HG03103 (cell line): ENCODE data around the gene PRRT1.

Source experiments
- ATAC-seq: cut with Tn5 transposase; IDR thresholded peaks from one replicate; pipeline ENCODE4 v1.9.1; 2021; ENCODE audit warnings: low read depth; ENCODE audit not compliant: unreplicated experiment

PRRT1 gene

DNA sequence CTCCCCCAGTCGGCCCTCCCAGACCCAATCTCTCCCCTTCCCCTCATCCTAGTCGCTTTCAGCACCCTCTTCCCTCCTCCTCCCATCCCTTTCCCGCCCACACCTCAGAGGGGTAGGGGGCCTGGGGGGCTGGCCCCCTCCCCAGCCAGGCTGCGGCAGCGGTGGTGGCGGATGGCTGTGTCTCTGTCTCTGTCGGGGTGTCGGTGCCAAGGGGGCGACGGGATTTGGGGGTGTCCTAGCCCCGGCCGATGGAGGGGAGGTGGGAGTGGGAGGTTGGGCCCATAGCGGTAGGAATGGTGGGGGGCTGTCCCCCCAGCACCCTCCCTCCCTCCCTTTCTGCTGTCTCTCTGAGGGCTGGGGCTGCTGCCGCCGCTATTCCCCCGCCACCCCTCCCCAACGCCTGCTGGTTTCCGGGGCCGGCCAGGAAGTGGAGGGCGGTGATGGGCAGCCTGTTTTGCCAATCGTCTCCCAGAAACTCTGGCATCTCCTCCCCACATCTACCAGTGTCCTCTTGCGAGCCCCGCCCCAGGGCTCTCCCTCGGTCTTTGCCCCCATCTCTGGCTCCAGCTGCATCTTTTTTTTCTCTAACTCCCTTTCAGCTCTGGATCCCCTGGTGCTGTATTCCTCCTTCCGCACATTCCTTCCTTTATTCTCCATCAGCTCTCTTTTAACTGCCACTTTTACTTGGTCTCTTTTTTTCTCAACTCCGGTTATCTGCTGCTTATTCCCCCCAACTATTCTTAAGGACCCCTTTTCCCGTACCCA lies 24.2 kb upstream of the PRRT1 start, which contains the start of gene AGPAT1:
Gene AGPAT1 (minus strand): TSS at position 374 of the 765 bp plus-strand sequence. CDS start 4,588 bp downstream, outside the sequence.
- ATAC-seq, result peak; percentile 39

DNA sequence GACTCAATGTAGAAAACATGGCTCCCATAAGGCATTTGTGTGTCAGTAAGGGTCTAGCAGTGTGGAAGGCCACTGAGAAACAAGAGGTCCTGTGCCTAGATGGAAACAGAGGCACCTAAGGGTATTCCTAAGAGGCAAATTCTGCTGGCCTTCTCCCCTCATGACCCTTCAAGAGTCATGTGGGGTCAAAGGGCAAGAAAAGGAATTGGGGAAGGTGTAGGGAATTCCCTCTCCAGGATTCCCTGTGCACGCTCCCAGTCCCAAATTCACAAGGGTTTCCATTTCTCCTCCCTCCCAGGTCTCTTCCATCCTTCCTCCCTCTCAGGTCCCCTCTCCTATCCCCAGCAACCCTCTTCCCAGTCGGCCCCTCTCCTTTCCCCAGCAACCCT lies 23.6 kb upstream of the PRRT1 start:
- ATAC-seq, result no peak

DNA sequence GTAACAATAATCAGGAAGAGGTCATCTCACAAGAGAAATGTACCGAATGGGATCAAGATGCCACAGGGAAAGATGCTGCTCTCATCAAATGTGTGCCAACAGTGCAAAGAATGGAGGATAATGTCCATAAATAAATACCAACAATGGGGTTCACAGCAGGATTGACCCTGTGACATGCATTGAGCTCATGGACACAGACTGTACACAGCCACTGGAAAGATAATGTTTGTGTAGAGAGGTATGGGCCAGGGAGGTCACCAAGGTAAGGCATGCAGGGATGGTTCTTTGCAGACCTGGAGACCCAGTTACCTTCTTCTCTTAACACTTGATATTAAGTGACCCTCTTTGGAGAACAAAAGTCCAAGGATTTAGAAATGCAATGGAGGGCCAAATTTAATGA lies 22.7 kb upstream of the PRRT1 start:
- ATAC-seq, result no peak

DNA sequence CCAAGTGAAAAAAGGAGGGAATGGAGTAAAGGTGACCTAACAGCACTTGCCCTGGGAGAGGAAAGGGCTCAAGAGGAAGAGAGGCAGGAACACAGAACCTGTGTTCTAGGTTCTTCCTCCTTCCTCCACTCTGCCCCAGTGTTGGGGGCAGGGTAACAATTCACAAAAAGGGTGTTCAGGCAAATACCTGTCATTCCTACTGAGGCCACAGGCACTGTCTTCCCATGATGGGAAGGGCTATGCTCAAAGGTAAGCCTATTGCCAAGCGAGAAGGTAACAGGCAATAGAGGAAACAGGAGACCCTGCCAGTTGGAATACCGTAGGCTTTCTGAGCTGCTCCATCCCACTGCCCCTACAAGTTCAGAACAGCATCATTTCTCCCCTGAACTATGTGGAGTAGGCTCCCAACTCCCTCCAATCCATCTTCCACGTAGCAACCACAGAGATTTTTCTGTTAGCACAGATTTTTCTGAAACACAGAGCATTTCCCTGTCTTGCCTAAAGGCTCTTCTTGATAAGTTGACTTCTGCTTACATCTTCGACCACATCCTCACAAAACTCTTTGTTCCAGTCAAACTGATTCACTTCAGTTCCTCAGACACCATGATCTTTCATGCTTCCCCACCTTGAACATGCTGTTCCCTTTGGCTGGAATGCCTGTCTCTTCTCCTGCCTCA lies 21.4 kb upstream of the PRRT1 start:
- ATAC-seq, result no peak

DNA sequence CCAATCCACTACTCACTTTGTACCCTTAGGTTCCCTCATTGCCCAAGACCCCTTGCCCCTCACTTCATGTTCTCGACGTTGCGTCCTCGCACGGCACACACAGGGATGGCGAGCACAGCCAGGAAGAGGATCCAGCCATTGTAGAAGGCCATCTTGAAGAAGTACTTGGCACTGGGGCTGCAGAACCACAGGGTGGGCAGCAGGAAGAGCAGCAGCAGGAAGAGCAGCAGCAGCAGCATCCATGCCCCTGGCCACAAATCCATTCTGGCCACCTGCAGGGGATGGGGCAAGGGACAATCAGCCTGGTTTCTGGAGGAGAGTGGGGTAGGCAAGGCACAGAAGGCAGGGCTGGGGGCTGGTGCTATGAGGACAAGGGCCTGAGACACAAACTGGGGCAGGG lies 19.5 kb upstream of the PRRT1 start:
- ATAC-seq, result no peak

DNA sequence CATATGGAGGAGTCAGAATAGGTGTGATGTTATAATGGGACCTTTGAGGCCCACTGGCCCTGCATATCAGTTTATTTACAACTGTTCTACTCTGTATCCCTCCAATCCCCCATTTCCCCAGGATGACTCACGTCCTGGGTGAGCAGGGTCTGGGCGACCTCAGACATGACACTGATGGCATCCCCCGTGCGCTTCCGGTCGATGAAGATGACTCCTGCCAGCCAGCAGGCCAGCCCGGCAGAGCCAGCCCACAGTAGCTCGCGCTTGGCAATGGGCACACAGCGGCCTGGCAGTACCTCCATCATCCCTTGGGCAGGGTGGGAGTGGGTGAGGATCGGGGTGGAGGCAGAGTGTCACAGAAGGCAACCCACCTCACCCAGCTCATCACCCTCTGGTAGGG lies 18.6 kb upstream of the PRRT1 start:
- ATAC-seq, result no peak

DNA sequence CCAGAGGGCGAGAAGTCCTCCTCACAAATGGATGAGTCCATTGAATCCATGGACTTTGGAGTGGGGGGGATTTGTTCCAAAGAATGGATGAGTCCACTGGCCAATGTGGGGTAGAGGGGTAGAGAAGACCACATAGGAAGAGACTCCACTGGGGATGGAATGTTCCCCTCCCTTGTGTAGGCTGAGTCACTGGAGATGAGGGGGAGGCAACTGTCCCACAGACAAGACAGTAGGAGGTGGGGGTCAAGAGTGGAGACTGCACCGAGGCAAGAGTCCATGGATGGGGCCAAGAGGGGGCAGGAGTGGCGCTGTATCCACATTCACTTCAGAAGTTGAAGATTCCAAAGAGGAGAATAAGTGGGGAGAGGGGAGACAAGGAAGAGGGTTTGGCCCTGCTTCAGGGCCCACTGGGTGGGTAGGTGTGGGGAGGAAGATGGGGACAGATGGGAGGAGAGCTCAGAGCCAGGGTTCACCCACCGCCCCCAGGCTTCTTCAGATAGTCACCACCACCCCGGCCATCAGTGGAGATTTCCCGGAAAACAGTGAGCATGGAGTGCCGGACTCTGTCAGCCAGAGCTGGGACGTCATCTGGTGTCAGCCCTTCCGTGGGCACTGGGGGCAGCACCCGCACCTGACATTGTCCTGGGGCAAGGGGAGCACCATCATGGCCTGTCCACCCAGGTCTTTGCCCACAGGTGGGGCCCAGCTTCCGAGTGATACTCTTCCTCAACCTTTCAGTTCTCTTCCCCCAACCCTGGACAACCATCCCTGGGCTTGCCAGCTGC lies 17.3 kb upstream of the PRRT1 start:
- no peak for ATAC-seq

DNA sequence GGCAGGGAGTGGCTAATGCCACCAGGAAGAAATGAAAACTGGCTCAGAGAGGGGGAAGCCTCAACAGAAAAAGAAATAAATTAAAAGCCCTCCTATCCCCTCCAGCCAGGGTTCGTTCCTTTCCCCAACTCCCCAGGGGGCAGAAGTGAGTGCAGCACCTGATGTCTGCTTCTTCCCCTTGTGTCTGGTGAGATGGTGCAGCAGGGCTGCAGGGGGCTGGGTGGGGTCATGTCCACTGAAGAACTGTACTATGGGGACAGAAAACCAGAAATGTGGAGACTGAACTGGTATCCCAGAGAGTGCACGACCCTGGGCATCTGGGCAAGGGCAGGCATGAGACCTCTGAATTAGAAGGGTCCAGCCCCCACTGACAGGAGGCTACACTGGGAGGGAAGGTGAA lies 16.6 kb upstream of the PRRT1 start:
- ATAC-seq, result no peak

DNA sequence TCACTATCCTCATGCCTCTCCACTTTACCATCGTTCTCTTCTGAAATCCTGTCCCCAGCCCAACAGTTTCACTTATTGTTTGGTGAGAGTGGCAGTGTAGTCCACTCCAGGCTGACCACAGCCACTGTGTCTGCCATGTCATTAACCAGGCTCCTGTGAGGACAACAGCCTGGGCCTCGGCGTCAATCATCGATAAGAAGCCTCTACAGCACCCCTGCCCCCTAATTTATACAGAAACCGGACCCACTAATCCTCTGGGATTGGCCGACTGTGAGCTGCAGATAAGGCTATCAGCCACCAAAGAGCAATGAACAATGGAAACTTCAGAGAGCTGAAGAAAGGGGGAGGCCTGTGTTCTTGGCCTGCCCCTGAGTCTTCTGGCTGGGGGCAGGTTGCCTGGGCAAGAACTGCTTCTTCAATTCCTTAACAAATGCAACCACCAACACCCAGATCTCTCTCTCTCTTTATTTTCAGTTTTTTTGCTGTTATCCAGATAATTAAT lies 16.1 kb upstream of the PRRT1 start:
- ATAC-seq, result no peak

DNA sequence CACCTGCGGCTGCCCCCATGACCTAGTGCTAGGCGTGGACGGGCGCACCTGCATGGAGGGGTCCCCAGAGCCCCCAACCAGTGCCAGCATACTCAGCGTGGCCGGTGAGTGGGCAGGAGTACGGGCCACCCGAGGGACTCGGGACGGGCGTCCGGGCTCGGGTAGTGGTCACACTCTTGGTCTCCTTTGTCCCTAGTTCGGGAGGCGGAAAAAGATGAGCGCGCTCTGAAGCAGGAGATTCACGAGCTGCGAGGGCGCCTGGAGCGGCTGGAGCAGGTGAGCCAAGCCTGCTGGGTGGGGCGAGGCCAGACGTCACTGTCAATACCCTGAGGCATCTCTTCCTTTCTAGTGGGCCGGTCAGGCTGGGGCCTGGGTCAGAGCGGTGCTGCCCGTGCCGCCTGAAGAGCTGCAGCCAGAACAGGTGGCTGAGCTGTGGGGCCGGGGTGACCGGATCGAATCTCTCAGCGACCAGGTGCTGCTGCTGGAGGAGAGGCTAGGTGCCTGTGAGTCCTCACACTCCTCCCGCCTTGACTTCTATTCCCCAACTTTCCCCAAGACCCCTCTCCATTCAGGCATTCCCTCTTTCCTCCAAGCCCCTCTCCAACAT lies 15.5 kb upstream of the PRRT1 start:
- ATAC-seq, result no peak

DNA sequence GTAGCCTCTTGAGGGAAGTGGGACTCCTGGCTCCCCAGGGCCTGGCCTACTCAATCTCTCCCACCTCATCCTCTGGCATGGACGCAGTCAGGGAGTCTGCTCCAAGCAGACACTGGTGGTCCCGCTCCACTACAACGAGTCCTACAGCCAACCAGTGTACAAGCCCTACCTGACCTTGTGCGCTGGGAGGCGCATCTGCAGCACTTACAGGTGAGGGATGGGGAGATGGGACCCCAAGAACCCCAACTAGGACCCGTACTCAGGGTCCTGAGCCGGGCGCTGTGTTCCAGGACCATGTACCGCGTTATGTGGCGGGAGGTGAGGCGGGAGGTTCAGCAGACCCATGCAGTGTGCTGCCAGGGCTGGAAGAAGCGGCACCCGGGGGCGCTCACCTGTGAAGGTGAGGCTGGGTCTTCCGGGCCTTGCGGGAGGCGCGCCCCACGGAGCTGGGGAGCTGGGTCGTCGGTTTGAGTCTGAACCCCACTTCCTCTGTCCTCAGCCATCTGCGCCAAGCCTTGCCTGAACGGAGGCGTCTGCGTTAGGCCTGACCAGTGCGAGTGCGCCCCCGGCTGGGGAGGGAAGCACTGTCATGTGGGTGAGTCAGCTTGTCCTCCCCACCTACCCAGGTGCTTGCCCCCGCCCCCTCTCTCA lies 14.8 kb upstream of the PRRT1 start:
- ATAC-seq, result no peak

DNA sequence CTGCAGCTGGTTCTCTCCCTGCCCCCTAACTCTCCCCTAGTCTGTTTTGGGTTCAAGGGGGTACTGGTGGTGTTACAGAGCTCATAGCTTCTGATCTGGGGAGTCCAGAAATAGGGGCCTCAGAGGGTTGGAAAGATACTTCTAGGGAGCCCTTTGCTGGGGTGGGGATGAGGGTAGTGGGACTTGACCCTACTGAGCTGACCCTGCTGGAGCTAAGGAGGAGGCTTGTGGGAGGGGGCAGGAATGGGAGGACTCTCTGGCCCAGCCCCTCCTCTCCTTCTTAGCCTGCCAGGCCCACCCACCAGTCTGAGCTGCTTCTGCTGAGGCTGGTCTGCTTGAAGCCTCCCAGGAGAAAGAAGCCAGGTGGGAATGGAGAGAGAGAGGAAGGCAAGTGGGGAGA lies 12.6 kb upstream of the PRRT1 start, which contains the start of gene EGFL8:
Gene EGFL8 (plus strand): TSS at position 301 of the 400 bp plus-strand sequence. CDS start 1,571 bp downstream, outside the sequence.
- ATAC-seq, result no peak

DNA sequence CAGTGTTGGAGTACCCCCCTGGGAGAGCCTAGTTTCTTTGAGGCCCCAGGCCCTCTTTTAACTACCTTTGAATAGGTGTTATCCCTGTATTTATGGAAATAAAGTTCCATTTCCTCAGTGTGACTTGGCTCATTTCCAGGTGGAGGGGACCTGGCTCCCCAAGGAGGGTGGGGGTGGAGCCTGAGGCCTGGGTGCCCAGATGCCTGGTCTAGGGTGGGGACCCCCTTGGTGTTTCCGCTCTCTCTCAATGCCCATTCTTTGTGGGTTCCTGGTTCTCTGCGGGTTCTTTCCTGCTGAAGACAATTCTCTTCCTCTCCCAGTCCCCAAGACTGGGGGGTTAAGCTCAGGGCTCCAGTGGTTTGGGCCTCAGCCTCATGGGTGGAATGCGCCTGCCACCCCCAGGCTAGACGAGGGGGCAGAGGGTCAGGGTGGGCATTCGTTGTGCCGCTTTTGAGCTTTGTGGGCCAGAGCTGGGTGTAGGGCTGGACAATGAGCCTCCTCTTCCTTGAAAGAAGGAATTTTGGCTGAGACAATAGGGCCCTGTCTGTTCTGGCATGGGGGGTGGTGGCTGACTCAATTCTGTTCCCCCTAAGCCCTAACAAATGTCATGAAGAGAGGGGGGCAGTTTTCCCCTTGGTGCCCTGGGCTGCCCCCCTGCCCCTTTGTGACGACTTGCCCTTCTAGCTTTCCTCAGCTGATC lies 12.0 kb upstream of the PRRT1 start:
- ATAC-seq, result no peak

DNA sequence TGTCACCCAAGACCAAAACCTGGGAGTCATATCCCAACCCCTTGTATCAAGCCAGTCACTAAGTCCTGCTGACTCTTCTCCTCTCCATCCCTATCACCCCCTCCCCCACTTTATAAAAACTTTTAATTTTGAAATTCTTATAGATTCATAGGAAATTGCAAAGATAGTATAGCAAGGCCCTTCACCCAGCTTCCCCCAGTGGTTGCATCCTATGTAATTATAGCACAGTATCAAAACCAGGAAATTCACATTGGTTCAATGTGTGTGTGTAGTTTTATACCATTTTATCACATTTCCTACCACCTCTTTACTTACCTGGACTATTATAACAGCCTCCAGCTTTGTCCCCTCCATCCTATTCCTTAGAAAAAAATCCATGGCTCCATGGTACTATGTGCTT lies 6.3 kb upstream of the PRRT1 start:
- no peak for ATAC-seq

DNA sequence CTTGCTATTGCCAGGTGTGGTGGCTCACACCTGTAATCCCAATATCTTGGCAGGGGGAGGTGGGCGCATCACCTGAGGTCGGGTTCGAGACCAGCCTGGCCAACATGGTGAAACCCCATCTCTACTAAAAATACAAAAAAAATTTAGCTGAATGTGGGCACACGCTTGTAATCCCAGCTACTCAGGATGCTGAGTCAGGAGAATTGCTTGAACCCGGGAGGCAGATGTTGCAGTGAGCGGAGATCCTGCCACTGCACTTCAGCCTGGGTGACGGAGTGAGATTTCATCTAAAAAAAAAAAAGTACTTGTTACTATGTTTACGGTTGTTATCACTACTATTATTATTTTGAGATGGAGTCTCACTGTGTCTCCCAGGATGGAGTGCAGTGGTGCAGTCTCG lies 5.2 kb upstream of the PRRT1 start:
- ATAC-seq, result no peak

DNA sequence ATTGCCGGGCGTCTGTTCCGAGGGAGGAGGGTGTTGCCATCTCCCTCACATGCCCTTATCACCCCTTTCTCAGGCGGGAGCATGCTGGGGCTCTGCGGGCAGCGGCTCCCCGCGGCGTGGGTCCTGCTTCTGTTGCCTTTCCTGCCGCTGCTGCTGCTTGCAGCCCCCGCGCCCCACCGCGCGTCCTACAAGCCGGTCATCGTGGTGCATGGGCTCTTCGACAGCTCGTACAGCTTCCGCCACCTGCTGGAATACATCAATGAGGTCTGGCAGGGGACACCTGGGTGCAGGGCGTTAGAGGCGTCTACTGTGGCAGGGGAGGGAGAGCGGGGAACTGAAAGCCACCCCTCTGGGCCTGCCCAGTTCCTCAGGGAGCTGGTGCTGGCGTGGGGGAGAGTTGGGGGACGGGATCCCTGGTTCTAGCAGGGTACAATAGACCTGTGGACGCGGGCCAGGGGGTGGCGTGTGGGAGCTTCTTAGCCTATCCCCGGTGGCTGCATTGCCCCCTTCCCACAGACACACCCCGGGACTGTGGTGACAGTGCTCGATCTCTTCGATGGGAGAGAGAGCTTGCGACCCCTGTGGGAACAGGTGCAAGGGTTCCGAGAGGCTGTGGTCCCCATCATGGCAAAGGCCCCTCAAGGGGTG lies 2.9 kb upstream of the PRRT1 start:
- ATAC-seq, result peak; percentile 64

DNA sequence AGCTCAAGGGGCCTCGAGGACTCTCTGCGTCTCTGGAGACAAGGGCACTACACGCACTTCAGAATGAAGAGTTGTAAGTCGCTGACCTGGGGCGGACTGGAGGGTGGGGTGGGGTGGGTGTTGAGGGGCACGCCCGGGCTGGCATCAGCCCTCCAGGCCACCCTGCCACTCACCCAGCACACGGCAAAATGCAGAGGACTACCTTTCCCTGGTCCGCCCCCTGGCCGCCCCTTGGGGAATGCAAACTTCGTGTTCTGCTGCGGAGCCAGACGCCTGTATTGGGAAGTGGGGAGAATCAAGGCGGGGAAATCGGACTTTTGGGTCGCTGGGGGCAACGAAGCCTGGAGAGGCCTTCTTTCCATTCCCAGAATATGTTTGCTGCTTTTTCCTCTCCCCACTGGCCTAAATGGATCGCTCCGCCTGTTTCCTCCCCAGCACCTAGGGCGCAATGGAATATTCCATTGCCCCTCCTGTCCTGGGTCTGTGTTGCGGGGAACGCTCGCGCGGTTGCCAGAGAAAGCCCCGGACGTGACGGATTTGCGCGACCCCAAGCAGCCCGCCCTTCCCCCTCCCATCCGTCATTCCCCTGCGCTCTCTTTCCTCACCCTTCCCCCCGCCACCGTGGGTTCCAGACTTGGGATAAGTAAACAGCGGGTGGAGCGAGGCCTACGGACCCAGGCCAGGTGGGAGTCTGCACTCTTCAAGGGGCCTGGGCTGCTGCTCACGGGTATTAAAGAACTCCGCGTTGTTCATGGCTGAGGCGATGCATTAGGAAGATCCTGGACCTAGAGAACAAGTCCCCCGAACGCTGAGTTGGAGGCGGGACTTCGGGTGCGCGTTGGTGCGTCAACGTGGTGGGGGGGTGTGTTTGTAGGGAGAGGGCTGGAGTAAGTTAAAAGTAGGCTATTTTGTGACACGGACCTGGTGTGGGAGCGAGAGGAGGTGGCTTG lies 2.1 kb upstream of the PRRT1 start, which contains the start of gene PPT2:
Gene PPT2 (plus strand): TSS at position 578 of the 950 bp plus-strand sequence. CDS start 454 bp downstream, outside the sequence.
- peak; percentile 22 for ATAC-seq
